Bronchial epithelial cell (primary cell): Measurements from ENCODE around the gene FLCN. TPM values are rescaled to one million over a fixed set of nuclear protein-coding genes. Genes with fewer than 3 reads are reported as not detected.
A peak's percentile ranks its signal among the peaks of the same experiment; 100 is the strongest.

Experiments used
- DNase-seq: peaks from one replicate; pipeline ENCODE4 v3.0.0-alpha.2; 2010; ENCODE audit warnings: low read depth
- FAIRE-seq: peaks from 2 replicates; lab custom pipeline; 2011; peaks lifted over from hg19 to GRCh38; lab: Jason Lieb, UNC
- H3K27me3 ChIP-seq: 2 replicates; pipeline ENCODE4 v1.5.1; 2011; ENCODE audit warnings: low read length; ENCODE audit not compliant: control insufficient read depth, insufficient read depth
- H3K36me3 ChIP-seq: 2 replicates; pipeline ENCODE4 v1.5.1; 2011; ENCODE audit warnings: low read length; ENCODE audit not compliant: control insufficient read depth, insufficient read depth
- H3K4me3 ChIP-seq: 2 replicates; pipeline ENCODE4 v1.5.1; 2011; ENCODE audit warnings: mild to moderate bottlenecking, low read depth, low read length, control low read depth
- CTCF ChIP-seq: IDR thresholded peaks from 2 replicates; pipeline ENCODE4 v1.5.1; 2011; ENCODE audit warnings: mild to moderate bottlenecking, moderate library complexity, low read length, control low read depth, inconsistent platforms; ENCODE audit not compliant: insufficient read depth, severe bottlenecking
- total RNA-seq: library from RNA; depleted of rRNA; stranded (reverse); fragments of >200 nt; gene quantifications from 2 replicates; pipeline ENCODE4 v1.2.1, GENCODE V29; 2014

Gene FLCN
- total RNA-seq, 1 donor from 2014 or later, result 51.1 TPM

- FAIRE-seq, result no peak
- no peaks in the 10 kb centered on the region for H3K27me3 ChIP-seq
These were observed 4.7 kb upstream of the FLCN start for GRCh38 chr17:17241656-17242055.

GRCh38 chr17:17239832-17240231 is 2.9 kb upstream of the FLCN start:
- Histone ChIP-seq H3K27me3 (no peaks in the 10 kb centered on the region), H3K4me3 (no peak overlapping the region), H3K36me3 (no peaks in the 10 kb centered on the region)
- DNase-seq (no peak), FAIRE-seq (no peak)
- TF ChIP-seq CTCF, result no peak

More at GRCh38 chr17:17241656-17242055, 4.7 kb upstream of the FLCN start:
- Histone ChIP-seq H3K4me3 (no peak overlapping the region), H3K36me3 (no peaks in the 10 kb centered on the region)
- no peak for DNase-seq
- no peak for TF ChIP-seq CTCF

GRCh38 chr17:17236295-17237025 is 508 bp downstream of the FLCN start:
- peak; percentile 37 for DNase-seq
- TF ChIP-seq CTCF, result no peak
- Histone ChIP-seq H3K36me3 (peaks cover 6% of the 10 kb centered on the region), H3K27me3 (no peaks in the 10 kb centered on the region), H3K4me3 (peak overlapping the region; percentile 61)
- no peak for FAIRE-seq

- Histone ChIP-seq H3K36me3 (peaks cover 8% of the 10 kb centered on the region), H3K27me3 (no peaks in the 10 kb centered on the region), H3K4me3 (peak overlapping the region; percentile 61)
- FAIRE-seq (no peak), DNase-seq (peak; percentile 67)
- TF ChIP-seq CTCF, result no peak
These were observed 1.5 kb downstream of the FLCN start for GRCh38 chr17:17235212-17236174.

- DNase-seq (no peak), FAIRE-seq (no peak)
- Histone ChIP-seq H3K27me3 (no peaks in the 10 kb centered on the region), H3K4me3 (no peak overlapping the region), H3K36me3 (peaks cover 28% of the 10 kb centered on the region)
- TF ChIP-seq CTCF, result no peak
These were observed 4.7 kb downstream of the FLCN start for GRCh38 chr17:17232303-17232621.
